Liver (tissue), 9 donors: ENCODE data around the gene LPCAT1. TPM values are rescaled to one million over a fixed set of nuclear protein-coding genes. Genes with fewer than 3 reads are reported as not detected.

Experiments used
- DNase-seq: peaks from one replicate; pipeline ENCODE4 v3.0.0-alpha.2; 2017; ENCODE audit warnings: low spot score
- H3K27ac ChIP-seq, 2 donors: one replicate each; pipeline ENCODE4 v1.7.0; 2013; ENCODE audit warnings: inconsistent platforms in 2 of 2, low read length in 2 of 2, control low read depth in 1 of 2, low read depth in 1 of 2, mild to moderate bottlenecking in 1 of 2
- H3K27me3 ChIP-seq, 4 donors: one replicate each; pipeline versions ENCODE4 v1.6.1 to v1.7.0; 2013; ENCODE audit warnings: low read length in 3 of 4, inconsistent platforms in 1 of 4, mild to moderate bottlenecking in 1 of 4, moderate library complexity in 1 of 4; ENCODE audit not compliant: control insufficient read depth in 4 of 4, insufficient read depth in 4 of 4
- H3K36me3 ChIP-seq, 4 donors: one replicate each; pipeline versions ENCODE4 v1.6.1 to v1.7.0; 2013; ENCODE audit warnings: low read length in 3 of 4, mild to moderate bottlenecking in 3 of 4, low read depth in 1 of 4, moderate library complexity in 1 of 4; ENCODE audit not compliant: control insufficient read depth in 4 of 4, insufficient read depth in 3 of 4
- H3K4me1 ChIP-seq, 4 donors: one replicate each; pipeline versions ENCODE4 v1.6.1 to v1.7.0; 2013; ENCODE audit warnings: low read length in 3 of 4, mild to moderate bottlenecking in 3 of 4, moderate library complexity in 1 of 4; ENCODE audit not compliant: control insufficient read depth in 4 of 4, insufficient read depth in 4 of 4
- H3K4me3 ChIP-seq, 3 donors: one replicate each; pipeline versions ENCODE4 v1.6.1 to v1.7.0; 2013; ENCODE audit warnings: low read length in 3 of 3, control low read depth in 1 of 3, low read depth in 1 of 3, mild to moderate bottlenecking in 1 of 3
- H3K9ac ChIP-seq, 2 donors: one replicate each; pipeline ENCODE4 v1.7.0; 2013; ENCODE audit warnings: low read length in 2 of 2, mild to moderate bottlenecking in 2 of 2, moderate library complexity in 2 of 2, control low read depth in 1 of 2, low read depth in 1 of 2
- H3K9me3 ChIP-seq, 4 donors: one replicate each; pipeline versions ENCODE4 v1.6.1 to v1.7.0; 2013; ENCODE audit warnings: low read length in 3 of 4; ENCODE audit not compliant: control insufficient read depth in 4 of 4
- EGR1 ChIP-seq, 2 donors: IDR thresholded peaks; 2 replicates each; pipeline ENCODE4 v1.6.1; 2016 to 2018; ENCODE audit warnings: antibody characterized with exemption in 2 of 2, low read depth in 2 of 2
- FOXA1 ChIP-seq: IDR thresholded peaks from 2 replicates; pipeline ENCODE4 v1.6.1; 2016; ENCODE audit warnings: antibody characterized with exemption
- FOXA2 ChIP-seq: IDR thresholded peaks from 2 replicates; pipeline ENCODE4 v1.6.1; 2016; ENCODE audit warnings: antibody characterized with exemption
- GABPA ChIP-seq, 2 donors: IDR thresholded peaks in 1 of 2; conservative IDR thresholded peaks in 1 of 2; 2 replicates each; pipeline ENCODE4 v1.6.1; 2016; ENCODE audit warnings: antibody characterized with exemption in 2 of 2, mild to moderate bottlenecking in 1 of 2, moderate library complexity in 1 of 2
- HNF4G ChIP-seq: IDR thresholded peaks from 2 replicates; pipeline ENCODE4 v1.6.1; 2016; ENCODE audit warnings: antibody characterized with exemption
- JUND ChIP-seq, 2 donors: IDR thresholded peaks; 2 replicates each; pipeline ENCODE4 v1.6.1; 2016; ENCODE audit warnings: antibody characterized with exemption in 2 of 2
- NR2F2 ChIP-seq: IDR thresholded peaks from 2 replicates; pipeline ENCODE4 v1.6.1; 2016; ENCODE audit warnings: antibody characterized with exemption
- RAD21 ChIP-seq, 2 donors: IDR thresholded peaks; 2 replicates each; pipeline ENCODE4 v1.6.1; 2016; ENCODE audit warnings: antibody characterized with exemption in 2 of 2, mild to moderate bottlenecking in 2 of 2
- RXRA ChIP-seq, 2 donors: IDR thresholded peaks; 2 replicates each; pipeline ENCODE4 v1.6.1; 2017 to 2018; ENCODE audit warnings: antibody characterized with exemption in 2 of 2, mild to moderate bottlenecking in 1 of 2
- TAF1 ChIP-seq: conservative IDR thresholded peaks from 2 replicates; pipeline ENCODE4 v1.6.1; 2016; ENCODE audit warnings: antibody characterized with exemption, mild to moderate bottlenecking
- YY1 ChIP-seq: IDR thresholded peaks from 2 replicates; pipeline ENCODE4 v1.6.1; 2016; ENCODE audit warnings: antibody characterized with exemption, mild to moderate bottlenecking
- WGBS: extraction: QIAGEN DNeasy Blood & Tissue Kit; methylation state at CpG from one replicate; pipeline ENCODE4 v1.1.7; 2013; 5-methylcytosine and 5-hydroxymethylcytosine counted together
- polyA plus RNA-seq, 2 donors: library from polyadenylated mRNA; stranded (reverse) in 1 of 2; unstranded in 1 of 2; fragments of 200-250 nt in 1 of 2; fragments of >200 nt in 1 of 2; fragmentation: Nextera tagmentation in 1 of 2; extraction: Ambion mirVana in 1 of 2; gene quantifications; one replicate each; pipeline versions ENCODE4 v1.2.1 to v1.2.3, GENCODE V29; 2013 to 2015
- total RNA-seq, 2 donors: library from RNA; depleted of rRNA; stranded (reverse); fragments of >200 nt; gene quantifications; one replicate each; pipeline ENCODE4 v1.2.3, GENCODE V29; 2014
- TF ChIP-seq, protein P1 (sequence below): IDR thresholded peaks from 2 replicates; pipeline ENCODE4 v1.6.1; 2016; ENCODE audit warnings: antibody characterized with exemption, mild to moderate bottlenecking
- TF ChIP-seq, protein P2 (sequence below): IDR thresholded peaks from 2 replicates; pipeline ENCODE4 v1.6.1; 2016; ENCODE audit warnings: antibody characterized with exemption
- TF ChIP-seq, protein P3 (sequence below): fragments of 150-350 bp; IDR thresholded peaks from 2 replicates; pipeline ENCODE4 v1.5.1; 2017; ENCODE audit warnings: improper control_type of control experiment, low read depth, low read length; ENCODE audit not compliant: missing input control
- TF ChIP-seq, protein P4 (sequence below): IDR thresholded peaks from 2 replicates; pipeline ENCODE4 v1.6.1; 2016; ENCODE audit warnings: antibody characterized with exemption
- TF ChIP-seq, protein P5 (sequence below): IDR thresholded peaks from 2 replicates; pipeline ENCODE4 v1.6.1; 2016; ENCODE audit warnings: antibody characterized with exemption
- donor health status: healthy.
- donor health status: healthy.
- donor health status: healthy.
- donor health status: healthy.
- donor health status: healthy.

The LPCAT1 gene
- total and polyA plus RNA-seq, 4 donors: 1.5 to 12.8 (median 9.9) TPM

DNA sequence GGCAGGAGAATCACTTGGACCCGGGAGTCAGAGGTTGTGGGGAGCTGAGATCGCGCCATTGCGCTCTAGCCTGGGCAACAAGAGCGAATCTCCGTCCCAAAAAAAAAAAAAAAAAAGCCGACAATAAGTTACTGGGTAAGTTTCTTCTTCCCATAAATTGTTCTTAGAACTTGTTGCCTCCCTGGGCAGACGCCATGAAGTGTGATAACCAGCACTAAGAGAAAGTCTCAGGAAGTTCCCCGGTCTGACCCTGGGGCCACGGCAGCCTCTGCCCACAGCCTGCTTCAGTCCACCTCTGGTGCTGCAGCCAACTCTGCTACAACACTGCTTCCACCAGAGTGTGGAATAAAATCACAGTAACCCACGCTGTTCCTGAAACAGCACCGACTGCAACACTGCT lies 19.1 kb downstream of the LPCAT1 start (continued):
- TF ChIP-seq, protein P1, sequence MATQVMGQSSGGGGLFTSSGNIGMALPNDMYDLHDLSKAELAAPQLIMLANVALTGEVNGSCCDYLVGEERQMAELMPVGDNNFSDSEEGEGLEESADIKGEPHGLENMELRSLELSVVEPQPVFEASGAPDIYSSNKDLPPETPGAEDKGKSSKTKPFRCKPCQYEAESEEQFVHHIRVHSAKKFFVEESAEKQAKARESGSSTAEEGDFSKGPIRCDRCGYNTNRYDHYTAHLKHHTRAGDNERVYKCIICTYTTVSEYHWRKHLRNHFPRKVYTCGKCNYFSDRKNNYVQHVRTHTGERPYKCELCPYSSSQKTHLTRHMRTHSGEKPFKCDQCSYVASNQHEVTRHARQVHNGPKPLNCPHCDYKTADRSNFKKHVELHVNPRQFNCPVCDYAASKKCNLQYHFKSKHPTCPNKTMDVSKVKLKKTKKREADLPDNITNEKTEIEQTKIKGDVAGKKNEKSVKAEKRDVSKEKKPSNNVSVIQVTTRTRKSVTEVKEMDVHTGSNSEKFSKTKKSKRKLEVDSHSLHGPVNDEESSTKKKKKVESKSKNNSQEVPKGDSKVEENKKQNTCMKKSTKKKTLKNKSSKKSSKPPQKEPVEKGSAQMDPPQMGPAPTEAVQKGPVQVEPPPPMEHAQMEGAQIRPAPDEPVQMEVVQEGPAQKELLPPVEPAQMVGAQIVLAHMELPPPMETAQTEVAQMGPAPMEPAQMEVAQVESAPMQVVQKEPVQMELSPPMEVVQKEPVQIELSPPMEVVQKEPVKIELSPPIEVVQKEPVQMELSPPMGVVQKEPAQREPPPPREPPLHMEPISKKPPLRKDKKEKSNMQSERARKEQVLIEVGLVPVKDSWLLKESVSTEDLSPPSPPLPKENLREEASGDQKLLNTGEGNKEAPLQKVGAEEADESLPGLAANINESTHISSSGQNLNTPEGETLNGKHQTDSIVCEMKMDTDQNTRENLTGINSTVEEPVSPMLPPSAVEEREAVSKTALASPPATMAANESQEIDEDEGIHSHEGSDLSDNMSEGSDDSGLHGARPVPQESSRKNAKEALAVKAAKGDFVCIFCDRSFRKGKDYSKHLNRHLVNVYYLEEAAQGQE: no peak
- TF ChIP-seq JUND (IDR thresholded peaks at IDR 0.05) (no peak), TAF1 (no peak), EGR1 (IDR thresholded peaks at IDR 0.05; ENCODE audit: low read depth in 2 of 2) (no peak), FOXA2 (no peak)
- TF ChIP-seq, protein P2, sequence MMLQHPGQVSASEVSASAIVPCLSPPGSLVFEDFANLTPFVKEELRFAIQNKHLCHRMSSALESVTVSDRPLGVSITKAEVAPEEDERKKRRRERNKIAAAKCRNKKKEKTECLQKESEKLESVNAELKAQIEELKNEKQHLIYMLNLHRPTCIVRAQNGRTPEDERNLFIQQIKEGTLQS: no peak

DNA sequence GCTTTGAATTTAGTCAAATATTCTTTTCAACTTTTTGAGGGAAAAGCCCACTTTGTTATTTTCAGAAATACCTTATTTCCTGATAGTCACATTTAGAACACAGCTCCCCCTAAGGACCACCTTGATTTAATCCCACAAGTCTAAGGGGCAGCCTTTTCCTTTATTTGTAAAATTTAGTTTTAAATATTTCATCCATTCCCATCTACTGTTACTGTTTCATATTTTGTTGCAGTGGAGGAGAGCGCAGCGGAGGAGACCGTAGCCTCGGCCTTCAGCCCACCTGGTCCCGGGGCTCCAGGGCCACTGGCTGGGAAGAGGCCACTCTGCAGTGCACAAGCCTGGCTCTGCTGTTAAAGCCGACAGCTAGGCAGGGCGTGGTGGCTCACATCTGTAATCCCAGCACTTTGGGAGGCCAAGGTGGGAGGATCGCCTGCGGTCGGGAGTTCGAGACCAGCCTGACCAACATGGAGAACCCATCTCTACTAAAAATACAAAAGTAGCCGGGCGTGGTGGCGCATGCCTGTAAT lies 19.6 kb downstream of the LPCAT1 start:
- peaks cover 0 to 6% (median 0%) of the 10 kb centered on the region in 4 donors for H3K4me1 ChIP-seq
- no peaks in the 10 kb centered on the region for H3K36me3 ChIP-seq
- 94% methylated on average over 14 of the region's 14 CpGs for WGBS
- H3K27me3 ChIP-seq: no peaks in the 10 kb centered on the region
- TF ChIP-seq, protein P3, sequence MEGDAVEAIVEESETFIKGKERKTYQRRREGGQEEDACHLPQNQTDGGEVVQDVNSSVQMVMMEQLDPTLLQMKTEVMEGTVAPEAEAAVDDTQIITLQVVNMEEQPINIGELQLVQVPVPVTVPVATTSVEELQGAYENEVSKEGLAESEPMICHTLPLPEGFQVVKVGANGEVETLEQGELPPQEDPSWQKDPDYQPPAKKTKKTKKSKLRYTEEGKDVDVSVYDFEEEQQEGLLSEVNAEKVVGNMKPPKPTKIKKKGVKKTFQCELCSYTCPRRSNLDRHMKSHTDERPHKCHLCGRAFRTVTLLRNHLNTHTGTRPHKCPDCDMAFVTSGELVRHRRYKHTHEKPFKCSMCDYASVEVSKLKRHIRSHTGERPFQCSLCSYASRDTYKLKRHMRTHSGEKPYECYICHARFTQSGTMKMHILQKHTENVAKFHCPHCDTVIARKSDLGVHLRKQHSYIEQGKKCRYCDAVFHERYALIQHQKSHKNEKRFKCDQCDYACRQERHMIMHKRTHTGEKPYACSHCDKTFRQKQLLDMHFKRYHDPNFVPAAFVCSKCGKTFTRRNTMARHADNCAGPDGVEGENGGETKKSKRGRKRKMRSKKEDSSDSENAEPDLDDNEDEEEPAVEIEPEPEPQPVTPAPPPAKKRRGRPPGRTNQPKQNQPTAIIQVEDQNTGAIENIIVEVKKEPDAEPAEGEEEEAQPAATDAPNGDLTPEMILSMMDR: no peak
- TF ChIP-seq NR2F2: no peak
- TF ChIP-seq GABPA (IDR thresholded peaks at IDR 0.05 in 1 of 2, conservative IDR thresholded peaks at IDR 0.05 in 1 of 2): no peak
- no peak for TF ChIP-seq HNF4G
- TF ChIP-seq, protein P4, sequence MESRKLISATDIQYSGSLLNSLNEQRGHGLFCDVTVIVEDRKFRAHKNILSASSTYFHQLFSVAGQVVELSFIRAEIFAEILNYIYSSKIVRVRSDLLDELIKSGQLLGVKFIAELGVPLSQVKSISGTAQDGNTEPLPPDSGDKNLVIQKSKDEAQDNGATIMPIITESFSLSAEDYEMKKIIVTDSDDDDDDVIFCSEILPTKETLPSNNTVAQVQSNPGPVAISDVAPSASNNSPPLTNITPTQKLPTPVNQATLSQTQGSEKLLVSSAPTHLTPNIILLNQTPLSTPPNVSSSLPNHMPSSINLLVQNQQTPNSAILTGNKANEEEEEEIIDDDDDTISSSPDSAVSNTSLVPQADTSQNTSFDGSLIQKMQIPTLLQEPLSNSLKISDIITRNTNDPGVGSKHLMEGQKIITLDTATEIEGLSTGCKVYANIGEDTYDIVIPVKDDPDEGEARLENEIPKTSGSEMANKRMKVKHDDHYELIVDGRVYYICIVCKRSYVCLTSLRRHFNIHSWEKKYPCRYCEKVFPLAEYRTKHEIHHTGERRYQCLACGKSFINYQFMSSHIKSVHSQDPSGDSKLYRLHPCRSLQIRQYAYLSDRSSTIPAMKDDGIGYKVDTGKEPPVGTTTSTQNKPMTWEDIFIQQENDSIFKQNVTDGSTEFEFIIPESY: no peak
- TF ChIP-seq FOXA1: no peak
- TF ChIP-seq, protein P5, sequence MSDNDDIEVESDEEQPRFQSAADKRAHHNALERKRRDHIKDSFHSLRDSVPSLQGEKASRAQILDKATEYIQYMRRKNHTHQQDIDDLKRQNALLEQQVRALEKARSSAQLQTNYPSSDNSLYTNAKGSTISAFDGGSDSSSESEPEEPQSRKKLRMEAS: no peak
- TF ChIP-seq, protein P1: no peak
- no peak for TF ChIP-seq EGR1 (IDR thresholded peaks at IDR 0.05; ENCODE audit: low read depth in 2 of 2)
- no peak for TF ChIP-seq RXRA (IDR thresholded peaks at IDR 0.05)
- TF ChIP-seq YY1: no peak
- TF ChIP-seq FOXA2: no peak
- TF ChIP-seq, protein P2: no peak
- TF ChIP-seq JUND (IDR thresholded peaks at IDR 0.05): no peak
- no peak for TF ChIP-seq RAD21 (IDR thresholded peaks at IDR 0.05)
- H3K9ac ChIP-seq: no peak overlapping the region
- peak overlapping the region in 1 of 2 donors; percentile 60 for H3K27ac ChIP-seq
- no peak overlapping the region for H3K4me3 ChIP-seq
- no peak for DNase-seq
- H3K9me3 ChIP-seq: no peaks in the 10 kb centered on the region
